ENCODE measurements around the gene SERINC5.
"Not testable (repeated sequence)": the region's sequence is repeated elsewhere in the genome, so short reads cannot be mapped to it uniquely, and the experiment has no call there.

Gene SERINC5

DNA sequence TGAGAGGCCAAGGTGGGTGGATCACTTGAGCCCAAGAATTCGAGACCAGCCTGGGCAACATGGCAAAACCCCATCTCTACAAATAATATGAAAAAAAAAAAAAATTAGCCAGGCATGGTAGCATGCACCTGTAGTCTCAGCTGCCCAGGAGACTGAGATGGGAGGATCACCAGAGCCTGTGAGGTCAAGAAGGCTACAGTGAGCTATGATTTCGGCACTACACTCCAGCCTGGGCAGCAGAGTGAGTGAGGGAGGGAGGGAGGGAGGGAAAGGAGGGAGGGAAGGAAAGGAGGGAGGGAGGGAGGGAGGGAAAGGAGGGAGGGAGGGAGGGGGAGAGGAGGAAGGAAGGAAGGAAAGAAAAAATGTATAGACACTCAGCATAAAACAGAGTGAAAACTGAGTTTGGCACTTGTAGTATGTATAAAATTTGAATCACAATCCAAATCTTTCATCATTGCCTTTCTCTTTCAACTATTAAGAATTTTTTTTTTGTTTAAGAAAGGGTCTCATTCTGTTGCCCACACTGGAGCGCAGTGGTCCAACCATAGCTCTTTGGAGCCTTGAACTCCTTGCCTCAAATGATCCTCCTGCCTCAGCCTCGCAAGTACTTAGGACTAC is 27.8 kb downstream of the SERINC5 start:
- DNase-seq (ENCODE audit: low read depth), result no peak

DNA sequence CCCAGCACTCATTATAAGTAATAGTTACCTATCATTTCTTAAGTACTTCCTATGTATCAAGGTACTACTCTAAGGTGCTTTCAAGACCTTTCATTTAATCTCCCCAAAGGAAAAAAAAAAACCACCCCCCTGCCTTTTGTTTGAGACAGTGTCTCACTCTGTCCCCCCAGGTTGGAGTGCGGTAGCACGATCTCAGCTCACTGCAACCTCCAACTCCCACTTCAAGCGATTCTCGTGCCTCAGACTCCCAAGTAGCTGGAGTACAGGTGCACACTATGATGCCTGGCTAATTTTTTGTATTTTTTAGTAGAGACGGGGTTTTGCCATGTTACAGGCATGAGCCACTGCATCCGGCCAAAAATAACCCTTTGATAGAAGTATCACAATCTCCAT is 29.9 kb downstream of the SERINC5 start:
- no peak for DNase-seq (ENCODE audit: low read depth)

DNA sequence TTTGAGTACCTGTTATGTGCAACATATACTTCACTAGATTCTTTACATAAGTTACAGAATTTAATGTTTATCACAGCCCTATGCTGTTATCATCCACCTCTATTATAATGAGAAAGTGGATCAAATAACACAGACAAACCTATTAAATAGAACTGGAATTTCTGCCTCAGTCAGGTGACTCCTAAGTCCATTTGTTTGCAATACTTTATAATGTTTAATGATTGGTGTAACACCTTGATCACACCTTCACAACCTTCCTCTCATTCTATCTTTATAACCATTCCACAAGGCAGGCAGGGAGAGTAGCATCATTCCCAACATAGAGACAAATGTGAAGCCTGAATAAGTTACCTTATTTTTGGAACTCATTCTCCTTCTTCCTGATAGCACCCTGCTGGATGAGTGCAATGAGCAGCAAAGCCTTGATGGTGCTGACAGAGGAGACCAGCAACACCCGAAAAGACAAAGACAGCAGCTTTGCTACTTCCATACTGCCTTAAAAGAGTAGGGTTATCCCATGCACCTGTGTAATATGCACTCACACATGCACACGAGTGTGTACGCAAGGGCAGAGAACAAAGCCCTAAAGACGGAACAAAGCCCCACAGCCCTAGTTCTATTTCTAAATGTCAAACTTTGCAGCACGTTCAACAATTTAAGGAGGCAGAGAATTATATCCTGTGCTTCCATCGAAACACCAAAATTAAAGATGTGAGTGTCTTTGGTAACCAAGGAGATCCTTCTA is 30.5 kb downstream of the SERINC5 start:
- DNase-seq (ENCODE audit: low read depth), result no peak

DNA sequence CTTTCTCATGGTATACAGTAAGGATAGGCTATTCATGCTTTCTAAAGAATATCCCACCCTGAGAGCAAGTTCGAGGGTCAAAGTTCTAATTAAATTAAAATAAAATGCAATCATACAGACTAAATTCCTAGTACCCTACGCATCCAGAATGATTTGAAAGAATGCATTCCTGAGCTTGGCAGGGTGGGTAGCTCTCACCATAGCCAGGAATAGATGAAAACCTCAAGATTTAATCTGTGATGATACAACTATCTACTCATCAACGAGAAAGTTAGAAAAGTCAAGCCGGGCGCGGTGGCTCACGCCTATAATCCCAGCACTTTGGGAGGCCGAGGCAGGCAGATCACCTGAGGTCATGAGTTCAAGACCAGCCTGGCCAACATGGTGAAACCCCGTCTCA is 32.3 kb downstream of the SERINC5 start:
- DNase-seq (ENCODE audit: low read depth), result no peak

DNA sequence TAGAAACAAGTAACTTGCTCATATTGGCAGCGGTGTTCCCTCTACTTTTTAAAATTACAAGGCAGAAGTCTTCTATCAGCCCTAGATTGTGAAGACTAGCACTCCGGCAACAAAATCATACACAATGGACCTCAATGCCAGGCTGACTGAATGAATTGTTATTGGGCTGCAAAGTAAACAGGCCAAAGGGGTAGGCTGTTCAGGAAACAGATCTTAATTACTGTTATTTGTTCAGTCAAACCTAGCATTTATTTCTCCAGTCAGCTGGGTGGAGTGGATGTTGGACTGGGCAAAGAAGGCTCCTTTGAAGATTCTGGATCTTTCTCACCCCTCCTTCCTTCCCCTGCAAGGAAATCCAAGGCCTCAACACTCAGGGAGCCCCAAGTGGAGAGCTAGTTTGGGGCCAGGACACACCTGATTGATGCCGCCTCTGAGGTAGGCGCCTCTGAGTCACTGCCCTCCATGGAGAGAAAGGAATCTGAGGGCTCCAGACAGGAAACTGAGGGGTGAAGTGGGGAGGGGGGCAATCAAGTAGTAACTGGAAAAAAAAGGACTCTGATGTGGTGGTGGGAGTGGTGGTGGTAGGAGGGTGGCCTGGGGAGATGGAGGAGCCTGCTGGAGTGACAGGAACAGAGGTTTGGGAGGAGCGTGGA is 35.5 kb downstream of the SERINC5 start:
- DNase-seq (ENCODE audit: low read depth), result no peak

DNA sequence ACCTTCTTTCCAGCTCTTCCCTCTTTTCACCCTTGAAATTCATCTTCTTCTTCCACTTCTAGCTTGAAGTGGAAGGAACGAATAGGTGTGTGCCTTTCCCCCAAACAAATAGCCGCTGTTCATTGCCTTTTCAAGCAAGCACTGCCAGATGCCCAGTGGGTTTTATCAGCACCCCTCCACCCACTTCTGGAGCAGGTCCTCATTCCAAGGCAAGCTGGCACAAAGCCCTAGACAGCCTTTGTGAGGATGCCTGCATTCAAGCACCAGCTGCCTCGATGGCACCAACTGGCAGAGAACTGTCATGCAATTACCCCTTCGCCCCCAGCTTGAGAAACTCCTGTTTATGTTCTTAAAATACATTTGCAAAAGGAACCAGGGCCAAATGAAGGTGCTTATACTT is 36.5 kb downstream of the SERINC5 start:
- no peak for DNase-seq (ENCODE audit: low read depth)

DNA sequence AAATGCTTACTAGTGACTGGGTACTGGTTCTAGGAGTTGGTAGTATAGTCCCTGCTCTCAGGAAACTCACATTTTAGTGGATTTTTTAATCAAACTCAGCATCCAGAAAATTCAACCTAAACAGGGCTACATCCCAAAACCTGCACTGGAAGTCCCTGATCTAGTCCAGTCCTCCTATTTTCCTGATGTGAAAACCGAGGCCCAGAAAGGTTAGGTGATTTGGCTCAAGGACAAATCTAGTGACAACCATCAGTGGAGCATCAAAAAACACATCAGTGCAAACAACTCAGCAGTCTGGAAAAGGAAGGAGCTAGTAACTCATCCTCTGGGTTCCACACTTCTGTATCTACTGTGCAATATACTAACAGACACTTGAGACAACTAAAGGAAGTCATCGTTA is 38.2 kb downstream of the SERINC5 start:
- no peak for DNase-seq (ENCODE audit: low read depth)

DNA sequence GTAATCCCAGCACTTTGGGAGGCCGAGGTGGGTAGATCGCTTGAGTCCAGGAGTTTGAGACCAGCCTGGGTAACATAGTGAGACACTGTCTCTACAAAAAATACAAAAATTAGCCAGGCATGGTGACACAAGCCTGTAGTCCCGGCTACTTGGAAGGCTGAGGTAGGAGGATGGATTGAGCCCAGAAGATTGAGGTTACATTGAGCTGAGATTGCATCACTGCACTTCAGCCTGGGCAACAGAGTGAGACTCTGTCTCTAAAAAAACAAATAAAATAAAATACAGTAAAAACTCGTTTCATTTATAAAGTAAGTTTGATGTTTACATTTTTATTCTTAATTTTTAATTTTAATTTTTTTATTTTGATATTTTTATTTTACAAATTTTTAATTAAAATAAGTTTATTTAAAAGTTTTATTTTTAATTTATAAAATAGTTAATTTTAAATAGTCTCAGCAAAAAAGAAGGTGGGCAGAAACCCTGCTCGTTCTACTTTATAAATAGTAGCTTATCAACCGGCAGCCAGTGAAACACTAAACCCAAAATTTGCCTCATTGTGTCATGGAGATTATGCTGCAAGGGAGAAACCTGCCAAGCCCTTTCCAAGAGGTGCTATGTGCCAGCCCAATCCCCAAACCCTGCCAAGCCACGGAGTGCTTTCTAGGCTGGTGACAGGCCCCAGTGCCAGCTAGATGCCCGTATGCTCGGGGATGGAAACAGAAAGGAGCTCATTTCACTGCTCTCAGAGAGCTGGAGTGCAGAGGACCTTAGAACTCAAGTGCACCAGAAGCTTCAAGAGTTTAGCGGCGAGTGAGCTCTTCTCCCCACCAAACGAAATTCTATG is 38.9 kb downstream of the SERINC5 start:
- no peak for DNase-seq (ENCODE audit: low read depth)

DNA sequence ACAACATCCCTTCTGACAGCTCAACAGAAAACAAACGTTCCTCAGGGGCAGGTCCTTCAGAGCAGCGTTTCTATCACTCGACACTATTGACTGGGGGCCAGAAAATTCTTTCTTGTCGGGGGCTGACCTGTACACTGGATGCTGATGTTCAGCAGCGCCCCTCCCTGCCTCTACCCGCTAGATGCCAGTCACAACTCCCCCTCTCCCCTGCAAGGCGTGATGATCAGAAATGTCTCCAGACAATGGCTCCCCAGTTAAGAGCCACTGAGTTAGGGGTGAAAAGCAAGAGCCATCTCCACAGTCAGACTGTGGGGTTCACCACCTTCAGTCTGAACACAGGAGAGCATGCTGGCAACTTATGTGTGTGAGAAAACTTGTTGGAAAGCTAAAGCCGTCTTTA is 39.8 kb downstream of the SERINC5 start:
- DNase-seq (ENCODE audit: low read depth), result no peak

DNA sequence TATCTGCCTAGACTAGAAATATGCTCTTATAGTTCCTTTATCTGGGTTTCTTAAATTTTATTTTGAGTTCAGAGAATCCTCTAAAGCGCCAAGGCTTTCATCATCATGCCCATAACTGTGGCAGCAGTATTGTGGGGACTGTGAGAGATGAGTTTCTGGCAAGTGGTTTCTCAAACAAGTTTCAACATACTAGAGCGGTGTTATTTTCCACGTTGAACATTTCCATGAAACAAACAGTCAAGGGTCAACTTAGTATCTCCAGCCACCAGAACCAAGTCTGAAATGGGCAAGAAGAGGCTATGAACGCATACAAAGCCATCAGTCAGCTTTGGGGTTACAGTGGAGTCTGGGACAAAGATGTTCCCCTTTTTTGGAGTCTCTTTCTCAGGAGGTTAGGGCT is 40.3 kb downstream of the SERINC5 start:
- no peak for DNase-seq (ENCODE audit: low read depth)

DNA sequence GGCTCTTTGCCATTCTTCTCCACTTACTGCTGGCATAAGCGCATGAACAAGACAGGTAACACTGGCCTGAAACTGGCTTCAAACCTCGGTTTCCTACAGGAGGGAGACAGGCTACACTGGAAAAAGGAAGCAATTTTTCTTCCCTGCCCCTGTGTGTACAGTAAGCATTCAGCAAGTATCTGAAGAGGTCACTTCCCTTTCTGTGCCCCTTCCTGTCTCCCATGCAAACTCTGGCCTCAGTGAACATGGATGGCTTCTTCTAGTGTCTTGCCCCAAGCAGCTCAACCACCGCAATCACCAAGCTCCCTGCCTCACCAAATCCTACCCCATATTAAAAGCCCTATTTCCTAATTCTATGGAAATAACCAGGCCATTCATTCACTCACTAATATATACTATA is 42.4 kb downstream of the SERINC5 start:
- DNase-seq (ENCODE audit: low read depth), result no peak

DNA sequence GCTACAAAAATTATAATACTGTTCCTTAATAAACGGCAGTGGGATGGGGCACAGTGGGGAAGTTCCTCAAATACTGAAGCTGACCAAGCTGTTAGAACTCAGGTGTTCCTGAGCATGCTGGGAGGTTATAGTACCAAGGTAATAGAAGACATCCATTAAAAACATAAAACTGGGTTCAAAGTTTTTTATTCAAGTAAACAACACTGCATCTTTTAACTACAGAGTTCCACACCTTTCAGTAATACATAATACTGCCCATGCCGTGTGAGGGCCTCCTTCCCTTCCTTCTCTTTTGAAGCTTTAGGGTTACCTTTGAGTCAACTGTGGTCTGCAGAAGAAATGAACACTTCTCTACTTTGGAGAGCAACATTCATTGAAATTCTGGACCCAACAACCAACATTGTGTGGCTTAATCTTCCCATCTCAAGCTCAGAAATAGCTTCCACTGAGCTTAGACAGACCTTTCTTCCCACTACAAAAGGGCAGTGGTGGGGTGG is 43.6 kb downstream of the SERINC5 start:
- no peak for DNase-seq (ENCODE audit: low read depth)

DNA sequence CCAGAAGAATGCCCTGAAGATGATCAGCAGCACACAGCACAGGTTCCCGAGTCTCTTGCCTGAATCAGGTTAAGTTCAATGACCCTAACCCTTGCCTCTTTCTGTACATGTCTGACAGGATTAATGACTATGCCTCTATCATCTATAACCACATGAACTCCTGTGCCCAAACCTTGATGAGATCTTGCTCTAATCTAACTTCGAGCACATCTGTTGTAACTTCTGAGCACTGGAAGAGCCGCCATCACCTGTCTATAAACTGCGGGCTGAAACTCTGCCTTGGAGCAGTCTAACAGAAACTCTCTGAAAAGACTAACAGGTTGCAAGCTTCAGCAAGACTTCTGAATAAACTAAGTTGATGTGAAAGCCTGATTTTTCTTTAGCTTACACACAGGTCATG is 44.5 kb downstream of the SERINC5 start:
- DNase-seq (ENCODE audit: low read depth), result no peak

DNA sequence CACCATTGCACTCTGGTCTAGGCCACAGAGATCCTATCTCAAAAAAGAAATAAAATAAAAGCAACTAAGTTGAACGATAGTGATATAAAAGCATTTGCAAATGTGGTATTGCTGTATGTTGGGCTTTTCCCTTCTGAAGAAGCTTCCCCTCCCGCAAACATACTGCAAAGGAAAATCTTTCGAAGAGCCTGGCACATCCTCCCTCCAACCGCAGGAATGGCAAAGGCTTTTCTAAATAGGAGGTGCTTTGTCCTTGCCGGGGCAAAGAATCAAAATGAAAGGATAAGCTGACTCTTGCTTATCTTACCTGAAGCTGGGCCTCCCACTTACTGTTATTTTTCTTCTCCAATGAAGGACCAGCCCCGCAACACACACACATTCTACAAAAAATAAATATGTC is 45.8 kb downstream of the SERINC5 start:
- no peak for DNase-seq (ENCODE audit: low read depth)

DNA sequence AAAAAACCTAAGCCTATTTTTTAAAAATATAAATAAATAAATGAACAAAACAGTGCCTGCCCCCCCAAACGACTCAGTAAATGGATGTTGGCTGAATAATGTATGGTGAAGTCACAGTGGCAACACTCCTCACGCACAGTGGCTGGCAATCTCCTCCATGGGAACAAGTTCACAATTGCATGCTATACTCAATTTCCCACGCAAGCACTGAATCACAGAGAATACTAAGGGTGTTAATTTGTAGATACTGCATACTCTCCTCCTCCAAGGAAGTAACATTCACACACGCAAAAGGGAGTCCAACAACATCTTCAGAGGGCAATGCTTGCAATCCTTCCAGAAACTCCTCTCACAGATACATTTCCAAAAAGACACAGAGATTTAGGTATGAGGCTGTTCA is 47.5 kb downstream of the SERINC5 start:
- no peak for DNase-seq (ENCODE audit: low read depth)

DNA sequence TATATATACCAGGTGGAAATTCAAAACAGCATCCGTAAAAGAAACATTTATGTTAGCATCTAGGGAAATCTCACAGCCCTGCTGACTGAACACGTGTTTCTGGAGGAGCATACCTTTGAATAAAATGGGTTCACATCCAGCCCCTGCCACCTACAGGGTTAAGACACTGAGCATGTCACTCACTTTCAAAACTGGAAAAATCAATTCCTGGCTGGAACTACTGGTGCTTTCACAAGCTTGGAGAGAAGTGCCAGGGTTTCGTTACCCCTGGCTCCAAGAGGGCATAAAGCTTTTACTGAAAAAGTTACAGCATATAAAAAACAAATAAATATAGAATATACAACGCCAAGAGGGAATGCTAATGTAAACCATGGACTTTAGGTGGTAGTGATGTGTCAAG is 48.0 kb downstream of the SERINC5 start:
- DNase-seq (ENCODE audit: low read depth), result no peak

DNA sequence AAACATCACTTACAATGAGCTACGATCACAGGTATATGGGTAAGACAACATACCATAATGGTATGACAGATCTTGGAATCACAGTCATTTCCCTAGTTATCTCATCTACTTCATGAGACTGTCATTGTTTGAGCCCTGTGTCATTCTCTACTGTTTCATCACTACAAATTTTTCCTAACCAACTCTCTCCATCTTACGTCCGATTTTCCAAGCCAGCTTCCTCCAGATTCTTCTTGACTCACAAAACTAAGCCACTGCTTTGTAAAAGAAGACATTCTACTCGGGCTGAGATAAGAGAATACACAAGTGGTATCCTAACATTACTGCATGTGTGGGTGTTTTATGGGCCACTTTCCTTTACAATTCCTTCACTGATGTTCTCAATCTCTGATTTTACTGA is 49.6 kb downstream of the SERINC5 start:
- DNase-seq (ENCODE audit: low read depth), result no peak

DNA sequence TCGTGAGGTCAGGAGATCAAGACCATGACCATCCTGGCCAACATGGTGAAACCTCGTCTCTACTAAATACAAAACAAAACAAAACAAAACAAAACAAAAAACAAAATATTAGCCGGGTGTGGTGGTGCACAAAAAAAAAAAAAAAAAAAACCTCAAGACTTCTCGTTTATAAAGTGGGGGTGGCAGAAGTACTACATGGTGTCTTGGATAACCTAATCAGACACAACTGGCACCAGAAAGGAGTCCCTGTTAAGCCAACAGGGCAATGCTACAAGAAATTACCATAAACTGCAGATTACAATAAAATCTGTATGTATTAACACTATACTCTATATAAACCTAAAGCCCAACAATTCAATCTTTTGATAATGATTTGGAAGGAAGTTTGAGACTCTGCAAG is 50.0 kb downstream of the SERINC5 start:
- DNase-seq (ENCODE audit: low read depth), result no peak

DNA sequence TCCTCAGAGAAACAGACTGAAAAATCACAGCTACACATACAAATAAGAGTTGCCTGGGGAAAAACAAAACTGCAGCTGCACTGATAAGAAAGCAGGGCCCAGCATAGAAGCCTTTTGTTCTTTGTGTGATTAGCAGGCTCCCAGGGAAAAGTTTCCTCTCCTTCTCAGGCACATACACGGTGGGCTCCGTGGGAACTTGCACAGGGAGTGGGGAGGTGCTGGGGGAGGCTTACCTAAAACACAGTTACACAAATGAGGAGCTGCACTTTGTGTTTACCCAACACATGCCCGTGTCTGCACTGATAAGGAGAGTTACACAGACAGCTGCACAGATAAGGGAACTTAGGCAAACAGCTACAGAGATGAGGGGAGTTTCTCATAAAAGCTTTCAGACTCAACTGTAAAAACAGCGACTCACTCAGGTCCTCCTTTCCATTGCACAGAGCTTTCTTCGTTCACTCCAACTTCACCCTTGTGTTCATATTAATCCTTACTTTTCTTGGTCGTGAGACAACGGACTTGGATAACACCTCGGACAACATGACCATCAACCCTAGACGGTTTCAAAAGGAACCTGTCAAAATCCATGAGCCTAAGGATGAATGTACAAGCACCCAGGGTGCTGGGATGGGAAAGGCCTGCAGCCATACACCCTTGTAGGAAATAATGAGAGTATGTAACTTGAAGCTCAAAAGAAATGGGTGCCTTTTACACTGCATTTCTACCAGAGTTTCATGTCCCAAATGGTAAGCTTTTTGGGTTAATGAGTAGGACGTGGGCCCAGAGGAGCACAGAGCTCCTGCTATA is 50.8 kb downstream of the SERINC5 start:
- DNase-seq (ENCODE audit: low read depth), result no peak

DNA sequence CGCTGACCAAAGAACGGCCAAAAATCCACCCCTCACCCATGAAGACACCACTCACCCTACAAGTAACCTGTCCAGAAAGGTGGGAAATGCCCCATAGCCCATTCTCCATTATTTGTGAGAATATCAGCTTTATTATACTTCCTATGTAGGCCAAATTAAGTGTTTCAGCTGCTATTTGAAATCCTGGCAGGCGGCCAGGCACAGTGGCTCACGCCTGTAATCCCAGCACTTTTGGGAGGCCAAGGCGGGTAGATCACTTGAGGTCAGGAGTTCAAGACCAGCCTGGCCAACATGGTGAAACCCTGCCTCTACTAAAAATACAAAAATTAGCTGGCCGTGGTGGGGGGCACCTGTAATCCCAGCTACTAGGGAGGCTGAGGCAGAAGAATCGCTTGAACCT is 54.1 kb downstream of the SERINC5 start:
- not testable (repeated sequence) for DNase-seq (ENCODE audit: low read depth)

DNA sequence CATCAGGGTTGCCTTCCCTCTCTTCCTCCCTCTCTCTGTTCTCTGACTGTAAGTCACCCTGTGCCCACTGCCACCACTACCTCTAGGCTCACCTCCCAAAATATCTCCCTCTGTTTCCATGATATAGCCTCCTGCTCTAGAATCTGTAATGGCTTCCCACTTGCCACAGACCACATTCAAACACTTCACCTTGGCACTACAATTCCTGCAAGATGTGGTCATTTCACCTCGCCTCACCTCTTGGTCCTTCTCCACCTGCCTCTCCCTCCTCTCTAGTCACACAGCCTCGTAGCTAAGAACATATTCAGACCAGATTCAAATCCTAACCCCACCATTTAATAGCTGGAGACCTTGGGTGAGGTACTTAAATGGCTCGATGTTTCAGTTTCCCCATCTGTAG is 56.9 kb downstream of the SERINC5 start:
- no peak for DNase-seq (ENCODE audit: low read depth)

DNA sequence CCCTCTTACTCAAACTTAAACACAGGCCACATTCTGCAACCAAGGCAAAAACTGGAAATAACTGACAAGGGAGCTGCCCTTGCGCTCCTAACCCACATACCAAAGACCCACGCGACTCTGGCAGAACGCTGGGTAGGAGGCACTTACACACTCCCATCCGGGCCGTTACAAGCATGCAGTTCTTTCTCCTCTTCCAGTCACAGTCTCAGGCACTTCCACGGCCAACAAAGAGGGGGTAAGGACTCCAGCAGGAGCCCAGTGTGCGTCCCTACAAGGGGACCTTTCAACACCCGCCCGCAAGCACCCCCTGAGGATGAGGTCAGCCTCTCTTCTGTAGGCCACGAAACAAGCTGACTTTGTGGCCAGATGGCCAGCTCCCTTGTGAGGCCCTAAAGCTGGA is 57.4 kb downstream of the SERINC5 start:
- DNase-seq (ENCODE audit: low read depth), result no peak
